Lower leg skin (tissue), 4 donors: Measurements from ENCODE around the gene MAX. TPM values are rescaled to one million over a fixed set of nuclear protein-coding genes. Genes with fewer than 3 reads are reported as not detected.

Source experiments
- DNase-seq, 2 donors: peaks; one replicate each; pipeline ENCODE4 v3.0.0-alpha.2; 2019; ENCODE audit warnings: low spot score in 2 of 2
- H3K4me3 ChIP-seq: fragments of 200-600 bp; sonication (generic); 2 replicates; pipeline ENCODE4 v1.5.1; 2017; ENCODE audit warnings: mild to moderate bottlenecking, low read depth; ENCODE audit not compliant: poor library complexity, severe bottlenecking
- CTCF ChIP-seq, 3 donors: fragments of 450-650 bp; IDR thresholded peaks; one replicate each; pipeline ENCODE4 v1.5.1; 2016; ENCODE audit warnings: antibody characterized with exemption in 3 of 3, mild to moderate bottlenecking in 3 of 3, moderate library complexity in 2 of 3
- POLR2A ChIP-seq, 2 donors: fragments of 450-650 bp; IDR thresholded peaks; one replicate each; pipeline ENCODE4 v1.6.1; 2016 to 2017; ENCODE audit warnings: antibody characterized with exemption in 2 of 2, mild to moderate bottlenecking in 1 of 2, moderate library complexity in 1 of 2
- WGBS, 2 donors: methylation state at CpG; one replicate each; pipeline ENCODE4 v1.1.5; 2018; 5-methylcytosine and 5-hydroxymethylcytosine counted together
- intact Hi-C: fragments of 100-400 bp; cut with DNase I; formaldehyde crosslinking; loops from one replicate; pipeline ENCODE4 v1.15.0; 2023; ENCODE audit warnings: low total_unique reads
- total RNA-seq, 4 donors: library from RNA; depleted of rRNA; stranded (reverse); fragments of >200 nt; gene quantifications; one replicate each; pipeline ENCODE4 v1.1.0, GENCODE V29; 2016

MAX gene
- total RNA-seq, 4 donors from 2014 or later: 61.0 to 126 (median 65.6) TPM

GRCh38 chr14:65142914-65143625 lies 40.8 kb upstream of the MAX start:
- DNase-seq: peak in 1 of 2 donors; percentile 7
- TF ChIP-seq CTCF (IDR thresholded peaks at IDR 0.05): no peak
- TF ChIP-seq POLR2A (IDR thresholded peaks at IDR 0.05): no peak
- 70 to 77% methylated on average over 8 of the region's 8 CpGs for WGBS, 2 donors
- intact Hi-C loops: no loop called here
- no peak overlapping the region for H3K4me3 ChIP-seq

GRCh38 chr14:65142429-65142828 lies 40.1 kb upstream of the MAX start:
- no peak overlapping the region for H3K4me3 ChIP-seq
- WGBS, 2 donors: 69 to 74% methylated on average over 4 of the region's 4 CpGs
- no peak for TF ChIP-seq CTCF (IDR thresholded peaks at IDR 0.05)
- no peak for TF ChIP-seq POLR2A (IDR thresholded peaks at IDR 0.05)
- intact Hi-C loops: no loop called here
- DNase-seq: no peak

- TF ChIP-seq POLR2A (IDR thresholded peaks at IDR 0.05) (no peak), CTCF (IDR thresholded peaks at IDR 0.05) (no peak)
- no peak for DNase-seq
- H3K4me3 ChIP-seq: no peak overlapping the region
- intact Hi-C loops: no loop called here
- WGBS, 2 donors: 80 to 84% methylated on average over 5 of the region's 5 CpGs
These were observed 39.2 kb upstream of the MAX start for GRCh38 chr14:65141523-65141922.

DNA sequence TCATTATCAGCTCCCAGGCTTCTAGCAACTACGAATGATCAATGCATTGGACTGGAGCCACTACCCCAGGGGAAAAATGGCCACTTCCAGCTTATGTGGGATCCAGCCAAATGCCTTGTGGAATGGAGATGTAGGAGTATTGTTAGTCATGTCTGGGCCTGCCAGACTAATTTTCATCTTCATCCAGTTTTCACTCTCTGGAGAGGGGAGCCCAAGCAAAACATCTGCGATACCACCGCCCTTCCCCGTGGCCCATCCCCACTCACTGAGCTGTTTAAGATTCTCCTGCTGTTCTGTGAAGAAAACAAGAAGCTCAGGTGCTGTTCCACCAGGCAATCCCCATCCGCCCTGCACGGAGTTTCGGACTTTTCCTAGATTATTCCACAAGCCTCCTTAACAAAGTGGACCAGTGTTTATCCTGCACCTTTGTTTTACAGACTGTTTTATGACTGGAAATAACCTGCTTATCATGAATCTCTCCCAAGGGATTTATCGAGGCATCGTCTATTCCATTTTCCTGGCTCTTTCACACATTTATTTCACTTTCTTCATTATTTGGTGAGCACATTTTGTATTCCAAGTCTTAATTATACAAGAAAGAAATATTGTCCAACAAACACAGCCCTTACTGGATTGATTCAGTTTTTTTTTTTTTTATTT lies 35.5 kb upstream of the MAX start:
- intact Hi-C loops: no loop called here
- WGBS, 2 donors: 47 to 56% methylated on average over 9 of the region's 9 CpGs
- H3K4me3 ChIP-seq: no peak overlapping the region
- TF ChIP-seq POLR2A (IDR thresholded peaks at IDR 0.05) (no peak), CTCF (IDR thresholded peaks at IDR 0.05) (no peak)
- DNase-seq: no peak

DNA sequence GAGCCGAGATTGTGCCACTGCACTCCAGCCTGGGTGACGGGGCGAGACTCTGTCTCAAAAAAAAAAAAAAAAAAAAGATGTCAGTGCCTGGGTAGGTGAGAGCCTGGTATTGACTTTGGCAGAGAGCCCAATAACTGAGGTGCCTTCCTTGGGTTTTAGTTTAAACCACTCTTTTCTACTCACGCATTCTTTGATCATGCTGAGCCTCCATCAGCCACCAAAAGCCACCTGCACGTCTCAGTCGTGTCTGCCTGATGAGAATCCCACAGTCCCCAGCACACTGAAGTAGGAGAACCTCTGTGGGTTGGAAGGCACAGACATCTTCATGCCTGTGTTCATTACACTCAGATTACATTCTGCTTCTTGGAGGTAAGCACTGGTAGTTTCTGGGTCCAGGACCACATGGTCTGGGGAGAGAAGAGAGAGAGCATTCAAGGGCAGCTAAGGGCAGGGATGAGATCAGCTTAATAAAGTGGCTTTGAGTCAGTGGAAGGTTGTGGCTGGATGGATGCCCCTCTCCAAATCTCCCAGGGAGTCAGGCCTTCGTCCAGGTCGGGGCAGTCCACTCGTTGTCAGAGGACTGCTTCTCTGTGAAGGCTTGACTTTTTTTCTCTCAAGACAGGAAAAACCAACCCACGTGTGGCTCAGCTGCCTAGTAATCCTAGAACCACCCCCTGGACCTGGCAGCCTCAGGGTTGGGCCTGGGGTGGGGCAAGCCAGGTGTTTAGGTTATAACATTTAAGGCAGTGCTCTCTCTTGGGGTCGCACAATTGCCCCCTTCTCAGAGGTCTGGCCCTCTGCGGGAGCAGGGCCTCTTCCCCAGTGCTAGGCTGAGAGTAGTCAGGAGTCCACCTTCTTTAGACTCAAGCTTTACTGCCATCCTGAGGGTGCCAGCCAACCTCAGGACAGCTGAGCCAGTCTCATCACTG lies 32.6 kb upstream of the MAX start:
- no peak overlapping the region for H3K4me3 ChIP-seq
- intact Hi-C loops: no loop called here
- 71 to 83% methylated on average over 12 of the region's 12 CpGs for WGBS, 2 donors
- no peak for DNase-seq
- TF ChIP-seq CTCF (IDR thresholded peaks at IDR 0.05): no peak
- no peak for TF ChIP-seq POLR2A (IDR thresholded peaks at IDR 0.05)
